ENCODE measurements around the gene FBLN2. TPM values are rescaled to one million over a fixed set of nuclear protein-coding genes. Genes with fewer than 3 reads are reported as not detected.

Gene FBLN2
- total RNA-seq, 2 donors from 2014 or later = 0.19 TPM; not detected in 1

- H3K4me3 Mint-ChIP-seq = no peak overlapping the region
- ATAC-seq (replicated peaks) = no peak
- no peaks in the 10 kb centered on the region for H3K9me3 Mint-ChIP-seq
- H3K27ac Mint-ChIP-seq = no peak overlapping the region
- peaks cover 3% of the 10 kb centered on the region for H3K27me3 Mint-ChIP-seq
- H3K4me1 Mint-ChIP-seq = no peaks in the 10 kb centered on the region
- no peaks in the 10 kb centered on the region for H3K36me3 Mint-ChIP-seq (ENCODE audit: low read depth)
These were observed 31.5 kb downstream of the FBLN2 start for GRCh38 chr3:13580256-13581023.

GRCh38 chr3:13581485-13582365 is 32.8 kb downstream of the FBLN2 start:
- Mint-ChIP-seq H3K4me1 (no peaks in the 10 kb centered on the region), H3K36me3 (ENCODE audit: low read depth) (no peaks in the 10 kb centered on the region), H3K4me3 (no peak overlapping the region), H3K27me3 (peaks cover 3% of the 10 kb centered on the region), H3K9me3 (no peaks in the 10 kb centered on the region), H3K27ac (no peak overlapping the region)
- no peak for ATAC-seq (replicated peaks)

- no peaks in the 10 kb centered on the region for H3K4me1 Mint-ChIP-seq
- H3K36me3 Mint-ChIP-seq (ENCODE audit: low read depth) = no peaks in the 10 kb centered on the region
- no peak for ATAC-seq (replicated peaks)
- H3K27me3 Mint-ChIP-seq = peaks cover 3% of the 10 kb centered on the region
- H3K9me3 Mint-ChIP-seq = no peaks in the 10 kb centered on the region
- H3K27ac Mint-ChIP-seq = no peak overlapping the region
- H3K4me3 Mint-ChIP-seq = no peak overlapping the region
These were observed 33.7 kb downstream of the FBLN2 start for GRCh38 chr3:13582366-13583250.

GRCh38 chr3:13583251-13584180 is 34.6 kb downstream of the FBLN2 start:
- H3K27ac Mint-ChIP-seq = no peak overlapping the region
- H3K9me3 Mint-ChIP-seq = no peaks in the 10 kb centered on the region
- H3K27me3 Mint-ChIP-seq = peaks cover 3% of the 10 kb centered on the region
- no peak for ATAC-seq (replicated peaks)
- no peak overlapping the region for H3K4me3 Mint-ChIP-seq
- H3K36me3 Mint-ChIP-seq (ENCODE audit: low read depth) = no peaks in the 10 kb centered on the region
- H3K4me1 Mint-ChIP-seq = no peaks in the 10 kb centered on the region

GRCh38 chr3:13584427-13584891 is 35.5 kb downstream of the FBLN2 start:
- H3K9me3 Mint-ChIP-seq = no peaks in the 10 kb centered on the region
- H3K27me3 Mint-ChIP-seq = peaks cover 3% of the 10 kb centered on the region
- H3K27ac Mint-ChIP-seq = no peak overlapping the region
- H3K4me3 Mint-ChIP-seq = no peak overlapping the region
- H3K4me1 Mint-ChIP-seq = no peaks in the 10 kb centered on the region
- no peak for ATAC-seq (replicated peaks)
- H3K36me3 Mint-ChIP-seq (ENCODE audit: low read depth) = no peaks in the 10 kb centered on the region

GRCh38 chr3:13584901-13585300 is 36.0 kb downstream of the FBLN2 start:
- H3K4me3 Mint-ChIP-seq = no peak overlapping the region
- no peaks in the 10 kb centered on the region for H3K36me3 Mint-ChIP-seq (ENCODE audit: low read depth)
- H3K27me3 Mint-ChIP-seq = peaks cover 3% of the 10 kb centered on the region
- no peaks in the 10 kb centered on the region for H3K4me1 Mint-ChIP-seq
- no peak for ATAC-seq (replicated peaks)
- H3K9me3 Mint-ChIP-seq = no peaks in the 10 kb centered on the region
- H3K27ac Mint-ChIP-seq = no peak overlapping the region

GRCh38 chr3:13587442-13587841 is 38.5 kb downstream of the FBLN2 start:
- Mint-ChIP-seq H3K4me3 (no peak overlapping the region), H3K4me1 (no peaks in the 10 kb centered on the region), H3K27me3 (no peaks in the 10 kb centered on the region), H3K27ac (no peak overlapping the region), H3K36me3 (ENCODE audit: low read depth) (no peaks in the 10 kb centered on the region), H3K9me3 (no peaks in the 10 kb centered on the region)
- ATAC-seq (replicated peaks) = no peak

- H3K4me3 Mint-ChIP-seq = no peak overlapping the region
- no peaks in the 10 kb centered on the region for H3K4me1 Mint-ChIP-seq
- no peaks in the 10 kb centered on the region for H3K27me3 Mint-ChIP-seq
- H3K9me3 Mint-ChIP-seq = no peaks in the 10 kb centered on the region
- no peak overlapping the region for H3K27ac Mint-ChIP-seq
- no peaks in the 10 kb centered on the region for H3K36me3 Mint-ChIP-seq (ENCODE audit: low read depth)
- no peak for ATAC-seq (replicated peaks)
These were observed 39.3 kb downstream of the FBLN2 start for GRCh38 chr3:13588221-13588701.

- no peaks in the 10 kb centered on the region for H3K9me3 Mint-ChIP-seq
- H3K27me3 Mint-ChIP-seq = no peaks in the 10 kb centered on the region
- no peak overlapping the region for H3K27ac Mint-ChIP-seq
- no peaks in the 10 kb centered on the region for H3K36me3 Mint-ChIP-seq (ENCODE audit: low read depth)
- H3K4me3 Mint-ChIP-seq = no peak overlapping the region
- H3K4me1 Mint-ChIP-seq = no peaks in the 10 kb centered on the region
- no peak for ATAC-seq (replicated peaks)
These were observed 40.1 kb downstream of the FBLN2 start for GRCh38 chr3:13588993-13589392.

- peaks cover 3% of the 10 kb centered on the region for H3K27me3 Mint-ChIP-seq
These were observed 42.1 kb downstream of the FBLN2 start for GRCh38 chr3:13590841-13591520.

GRCh38 chr3:13593615-13594014 is 44.7 kb downstream of the FBLN2 start:
- Mint-ChIP-seq H3K36me3 (ENCODE audit: low read depth) (no peaks in the 10 kb centered on the region), H3K27ac (no peak overlapping the region), H3K27me3 (peaks cover 12% of the 10 kb centered on the region), H3K9me3 (no peaks in the 10 kb centered on the region), H3K4me1 (no peaks in the 10 kb centered on the region), H3K4me3 (no peak overlapping the region)
- no peak for ATAC-seq (replicated peaks)

More at GRCh38 chr3:13590841-13591520, 42.1 kb downstream of the FBLN2 start:
- H3K27ac Mint-ChIP-seq = no peak overlapping the region
- no peak for ATAC-seq (replicated peaks)
- H3K9me3 Mint-ChIP-seq = no peaks in the 10 kb centered on the region
- no peaks in the 10 kb centered on the region for H3K36me3 Mint-ChIP-seq (ENCODE audit: low read depth)
- no peaks in the 10 kb centered on the region for H3K4me1 Mint-ChIP-seq
- H3K4me3 Mint-ChIP-seq = no peak overlapping the region

- no peak for ATAC-seq (replicated peaks)
- no peaks in the 10 kb centered on the region for H3K9me3 Mint-ChIP-seq
- H3K27me3 Mint-ChIP-seq = peaks cover 15% of the 10 kb centered on the region
- no peaks in the 10 kb centered on the region for H3K4me1 Mint-ChIP-seq
- no peak overlapping the region for H3K27ac Mint-ChIP-seq
- no peak overlapping the region for H3K4me3 Mint-ChIP-seq
- H3K36me3 Mint-ChIP-seq (ENCODE audit: low read depth) = no peaks in the 10 kb centered on the region
These were observed 45.2 kb downstream of the FBLN2 start for GRCh38 chr3:13594146-13594545.

GRCh38 chr3:13594991-13595421 is 46.1 kb downstream of the FBLN2 start:
- H3K9me3 Mint-ChIP-seq = no peaks in the 10 kb centered on the region
- no peaks in the 10 kb centered on the region for H3K4me1 Mint-ChIP-seq
- H3K4me3 Mint-ChIP-seq = no peak overlapping the region
- H3K27ac Mint-ChIP-seq = no peak overlapping the region
- peaks cover 20% of the 10 kb centered on the region for H3K27me3 Mint-ChIP-seq
- ATAC-seq (replicated peaks) = no peak
- no peaks in the 10 kb centered on the region for H3K36me3 Mint-ChIP-seq (ENCODE audit: low read depth)
